OCI-LY3 (cell line): ENCODE results near the gene CMPK2.

Experiments used
- EZH2phosphoT487 ChIP-seq: fragments of 200-600 bp; shearing (Covaris generic); IDR thresholded peaks from 2 replicates; pipeline ENCODE4 v1.6.1; 2018; ENCODE audit warnings: antibody characterized with exemption, mixed run types, low read depth
- TF ChIP-seq, protein P1 (sequence below): fragments of 200-600, 300-600 bp; sonication (generic); IDR thresholded peaks from 2 replicates; pipeline ENCODE4 v1.5.1; 2014; ENCODE audit warnings: antibody characterized with exemption, low read length, low read depth

- TF ChIP-seq, protein P1, sequence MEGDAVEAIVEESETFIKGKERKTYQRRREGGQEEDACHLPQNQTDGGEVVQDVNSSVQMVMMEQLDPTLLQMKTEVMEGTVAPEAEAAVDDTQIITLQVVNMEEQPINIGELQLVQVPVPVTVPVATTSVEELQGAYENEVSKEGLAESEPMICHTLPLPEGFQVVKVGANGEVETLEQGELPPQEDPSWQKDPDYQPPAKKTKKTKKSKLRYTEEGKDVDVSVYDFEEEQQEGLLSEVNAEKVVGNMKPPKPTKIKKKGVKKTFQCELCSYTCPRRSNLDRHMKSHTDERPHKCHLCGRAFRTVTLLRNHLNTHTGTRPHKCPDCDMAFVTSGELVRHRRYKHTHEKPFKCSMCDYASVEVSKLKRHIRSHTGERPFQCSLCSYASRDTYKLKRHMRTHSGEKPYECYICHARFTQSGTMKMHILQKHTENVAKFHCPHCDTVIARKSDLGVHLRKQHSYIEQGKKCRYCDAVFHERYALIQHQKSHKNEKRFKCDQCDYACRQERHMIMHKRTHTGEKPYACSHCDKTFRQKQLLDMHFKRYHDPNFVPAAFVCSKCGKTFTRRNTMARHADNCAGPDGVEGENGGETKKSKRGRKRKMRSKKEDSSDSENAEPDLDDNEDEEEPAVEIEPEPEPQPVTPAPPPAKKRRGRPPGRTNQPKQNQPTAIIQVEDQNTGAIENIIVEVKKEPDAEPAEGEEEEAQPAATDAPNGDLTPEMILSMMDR, result no peak
- TF ChIP-seq EZH2phosphoT487, result no peak
Observed at GRCh38 chr2:6835467-6835866, 30.2 kb downstream of the CMPK2 start.
